ENCODE measurements around the gene STRBP.
"Not testable (repeated sequence)": the region's sequence is repeated elsewhere in the genome, so short reads cannot be mapped to it uniquely, and the experiment has no call there.

Gene STRBP

GRCh38 chr9:123282362-123283047 lies 14.1 kb upstream of the STRBP start:
- no peak for DNase-seq

- no peak for DNase-seq
These were observed 13.4 kb upstream of the STRBP start for GRCh38 chr9:123281659-123282350.

DNA sequence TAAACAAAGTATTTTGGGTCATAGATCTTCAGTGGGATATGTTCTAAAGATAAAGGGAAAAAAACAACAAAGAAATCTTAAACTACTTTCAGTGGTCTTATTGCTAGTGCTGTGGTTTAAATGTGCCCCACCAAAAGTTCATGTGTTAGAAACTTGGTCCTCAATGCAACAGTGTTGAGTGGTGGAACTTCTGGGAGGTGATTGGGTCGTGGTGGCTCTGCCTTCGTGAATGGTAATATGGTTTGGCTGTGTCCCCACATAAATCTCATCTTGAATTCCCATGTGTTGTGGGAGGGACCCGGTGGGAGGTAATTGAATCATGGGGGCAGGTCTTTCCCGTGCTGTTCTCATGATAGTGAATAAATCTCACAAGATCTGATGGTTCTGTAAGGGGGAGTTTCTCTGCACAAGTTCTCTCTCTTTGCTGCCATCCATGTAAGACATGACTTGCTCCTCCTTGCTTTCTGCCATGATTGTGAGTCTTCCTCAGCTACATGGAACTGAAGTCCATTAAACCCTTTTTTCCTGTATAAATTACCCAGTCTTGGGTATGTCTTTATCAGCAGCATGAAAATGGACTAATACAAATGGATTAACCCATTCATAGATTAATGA lies 10.6 kb upstream of the STRBP start:
- not testable (repeated sequence) for DNase-seq

- no peak for DNase-seq
These were observed 10.0 kb upstream of the STRBP start for GRCh38 chr9:123278361-123278760.

GRCh38 chr9:123276551-123276950 lies 8.2 kb upstream of the STRBP start:
- no peak for DNase-seq

GRCh38 chr9:123271133-123271532 lies 2.7 kb upstream of the STRBP start:
- DNase-seq: not testable (repeated sequence)

DNA sequence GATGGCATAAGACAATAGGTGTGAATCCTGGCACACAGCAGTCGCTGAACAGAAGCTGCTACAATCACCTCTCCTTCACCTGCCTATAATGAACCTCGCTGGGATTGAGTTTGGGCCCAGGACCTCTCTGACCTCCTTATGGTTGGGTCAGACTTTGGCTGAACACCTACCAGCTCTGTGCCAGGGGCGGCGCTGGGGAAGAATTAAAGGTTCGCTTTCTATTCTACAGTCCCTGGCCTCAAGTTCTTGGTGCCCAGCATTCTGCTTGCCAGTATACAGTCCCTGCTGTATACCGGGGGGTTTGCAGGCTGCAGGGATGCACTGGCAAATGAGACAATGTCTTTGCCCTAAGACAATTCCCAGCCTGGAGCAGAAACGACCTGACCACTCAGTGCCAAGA lies 895 bp upstream of the STRBP start:
- no peak for DNase-seq

DNA sequence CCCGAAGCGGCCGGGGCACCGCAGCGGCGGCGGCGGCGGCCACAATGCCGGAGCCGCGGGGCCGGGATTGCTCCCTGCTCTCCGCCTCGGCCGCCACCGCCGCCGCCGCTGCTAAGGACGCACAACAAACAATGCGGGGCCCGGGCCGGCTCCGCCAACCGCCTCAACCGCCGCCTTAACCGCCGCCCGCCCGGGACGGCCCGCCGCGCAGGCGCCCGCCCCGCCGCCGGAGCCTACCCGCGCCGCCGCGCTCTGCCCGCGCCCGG lies 254 bp downstream of the STRBP start:
- DNase-seq: no peak

GRCh38 chr9:123267481-123268198 lies 746 bp downstream of the STRBP start:
- DNase-seq: no peak

DNA sequence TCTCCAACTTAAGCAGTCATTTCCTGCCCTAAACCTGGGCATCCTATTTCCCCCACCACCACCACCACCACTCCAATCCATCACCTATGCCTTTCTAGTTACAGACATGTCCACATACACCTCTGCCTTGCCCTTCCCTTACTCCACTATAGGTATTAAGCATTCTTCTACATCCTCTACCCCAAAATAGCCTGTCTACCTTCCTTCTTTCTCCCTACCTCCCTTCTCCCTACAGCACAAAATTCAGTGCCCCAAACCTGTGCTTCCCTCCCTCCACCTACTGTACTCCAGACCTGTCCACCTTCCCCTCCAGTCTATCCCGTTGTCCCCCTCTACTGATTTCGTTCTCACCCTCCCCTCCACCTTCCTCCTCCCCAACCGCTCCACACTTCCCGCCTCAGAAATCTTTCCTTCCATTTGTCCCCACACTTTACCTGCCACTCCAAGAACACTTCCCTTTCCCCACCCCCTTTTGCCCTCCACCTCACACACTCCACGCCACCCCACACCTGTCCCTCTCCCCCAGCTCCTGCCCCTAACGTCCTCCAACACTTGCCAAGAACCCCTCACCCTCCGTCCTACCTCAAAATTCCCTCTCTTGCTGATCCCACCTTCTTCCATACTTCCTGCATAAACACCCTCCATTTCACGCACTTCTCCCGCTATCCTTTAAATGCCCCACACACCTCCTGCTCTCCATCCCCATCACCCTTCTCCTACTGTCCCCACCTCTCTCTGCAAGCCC lies 1.6 kb downstream of the STRBP start:
- DNase-seq: no peak

DNA sequence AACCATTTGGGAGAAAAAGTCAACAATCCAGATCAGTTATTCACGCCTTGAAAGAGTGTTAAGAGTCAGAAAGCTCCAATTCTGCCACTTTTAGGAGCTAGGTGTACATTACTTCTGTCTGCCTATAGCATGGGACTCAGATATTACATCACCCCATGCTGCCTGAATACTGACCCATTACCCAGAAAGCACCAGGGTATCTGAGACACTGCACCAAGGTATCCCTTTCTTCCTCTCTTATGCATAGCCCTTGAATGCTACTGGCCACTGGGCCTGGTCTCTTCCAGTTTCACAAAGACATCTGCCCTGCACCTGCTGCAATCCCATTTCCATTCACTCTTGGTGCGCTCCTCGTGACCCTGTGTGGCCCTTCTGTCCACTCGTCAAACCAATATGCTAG lies 2.6 kb downstream of the STRBP start:
- no peak for DNase-seq

DNA sequence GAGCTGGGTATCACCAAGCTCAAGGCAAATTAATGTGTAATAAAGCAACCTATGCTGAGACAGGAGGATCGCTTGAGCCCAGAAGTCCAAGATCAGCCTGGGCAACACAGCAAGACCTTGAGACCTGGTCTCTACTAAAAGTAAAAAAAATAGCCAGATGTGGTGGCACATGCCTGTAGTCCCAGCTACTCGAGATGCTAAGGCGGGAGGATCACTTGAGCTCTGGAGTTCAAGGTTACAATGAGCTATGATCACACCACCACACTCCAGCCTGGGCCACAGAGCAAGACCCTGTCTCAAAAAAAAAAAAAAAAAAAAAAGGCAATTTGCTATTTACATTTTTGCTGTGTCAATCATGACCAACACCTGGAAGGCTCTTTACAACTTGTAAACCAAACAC lies 5.2 kb downstream of the STRBP start:
- DNase-seq: no peak

- no peak for DNase-seq
These were observed 6.0 kb downstream of the STRBP start for GRCh38 chr9:123262338-123262737.

- no peak for DNase-seq
These were observed 7.2 kb downstream of the STRBP start for GRCh38 chr9:123261006-123261677.

DNA sequence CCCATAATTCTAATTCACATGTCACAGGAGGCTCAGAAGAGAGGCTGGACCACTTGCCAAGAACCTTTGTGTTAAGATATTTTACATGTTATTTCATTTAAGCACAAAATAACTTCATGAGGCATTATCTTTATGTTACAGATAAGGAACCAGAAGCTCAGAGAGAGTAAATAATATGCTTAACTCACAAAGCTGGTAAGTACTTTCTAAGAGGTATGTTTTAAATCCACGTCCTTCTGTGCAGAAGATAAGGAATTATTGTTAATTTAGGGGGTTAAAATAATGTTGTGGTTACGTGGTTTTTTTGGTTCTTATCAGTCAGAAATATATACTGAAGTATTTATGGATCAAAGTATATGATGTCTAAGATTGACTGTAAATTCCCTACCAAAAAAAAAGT lies 8.0 kb downstream of the STRBP start:
- no peak for DNase-seq

DNA sequence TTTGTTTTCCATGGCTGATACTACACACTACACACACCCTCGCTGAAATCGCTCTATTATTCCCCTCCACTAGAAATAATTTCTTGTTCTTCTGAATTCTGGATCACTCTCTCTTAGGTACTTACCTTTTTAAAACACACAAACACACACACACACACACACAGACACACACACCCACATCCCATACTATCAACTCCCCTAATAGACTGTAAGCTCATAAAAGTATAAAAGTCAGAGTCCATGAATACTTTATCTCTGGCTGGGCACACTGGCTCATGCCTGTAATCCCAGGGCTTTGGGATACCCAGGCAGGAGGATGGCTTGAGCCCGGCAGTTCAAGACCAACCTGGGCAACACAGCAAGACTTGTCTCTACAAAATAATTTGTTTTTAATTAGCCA lies 11.1 kb downstream of the STRBP start:
- no peak for DNase-seq

DNA sequence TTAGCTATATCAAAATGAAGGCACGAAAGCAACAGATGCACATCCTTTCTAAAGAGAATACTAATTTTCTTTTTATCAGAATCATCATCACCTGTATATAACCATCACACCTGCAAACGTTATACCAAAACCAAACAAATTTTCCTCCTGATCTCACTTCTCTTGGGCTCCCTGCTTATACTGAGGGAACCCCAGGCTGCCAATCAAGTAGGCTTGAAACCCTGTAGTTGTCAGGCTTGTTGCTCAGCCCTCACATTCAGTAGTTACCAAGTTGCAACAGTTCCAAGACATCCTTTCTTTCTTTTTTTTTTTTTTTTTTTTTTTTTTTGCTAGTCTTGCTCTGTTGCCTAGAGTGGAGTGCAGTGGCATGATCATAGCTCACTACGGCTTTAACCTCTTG lies 12.7 kb downstream of the STRBP start:
- DNase-seq: no peak

DNA sequence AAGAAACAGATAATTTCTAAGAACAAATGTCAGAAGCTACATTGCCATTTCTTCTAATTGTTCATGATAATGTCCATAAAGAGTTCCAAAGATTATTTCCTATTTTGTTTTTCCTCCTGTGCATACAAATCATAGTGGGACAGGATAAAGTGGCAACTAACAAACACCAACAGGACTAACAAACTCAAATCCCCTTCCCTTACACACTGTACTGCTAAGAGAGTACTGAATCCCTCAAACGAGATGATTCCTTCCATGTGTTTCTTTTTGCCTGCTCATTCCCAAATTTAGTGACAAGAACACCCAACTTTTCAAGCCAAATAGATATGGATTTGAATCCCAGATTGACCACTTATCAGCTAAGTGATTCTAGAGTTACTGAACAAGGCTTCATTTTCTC lies 15.2 kb downstream of the STRBP start:
- DNase-seq: no peak

DNA sequence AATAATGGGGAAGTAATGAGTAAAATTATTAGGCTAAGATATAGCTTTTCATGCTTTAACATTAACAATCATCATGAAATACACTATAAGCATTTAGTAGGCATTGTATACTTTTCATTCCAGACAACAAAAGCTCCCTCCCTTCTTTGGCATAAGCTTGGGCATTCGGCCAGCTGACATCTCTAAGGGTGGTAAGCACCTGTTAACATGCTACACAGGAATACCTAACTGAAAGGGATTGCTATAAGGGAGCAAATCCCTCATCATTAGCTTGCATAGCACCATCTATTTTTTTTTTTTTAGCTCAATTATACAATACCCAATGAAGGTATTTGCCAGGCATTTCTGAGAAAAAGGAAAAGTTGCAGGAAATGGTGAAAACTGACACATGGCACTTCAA lies 16.6 kb downstream of the STRBP start:
- no peak for DNase-seq

- no peak for DNase-seq
These were observed 17.1 kb downstream of the STRBP start for GRCh38 chr9:123251324-123251723.

DNA sequence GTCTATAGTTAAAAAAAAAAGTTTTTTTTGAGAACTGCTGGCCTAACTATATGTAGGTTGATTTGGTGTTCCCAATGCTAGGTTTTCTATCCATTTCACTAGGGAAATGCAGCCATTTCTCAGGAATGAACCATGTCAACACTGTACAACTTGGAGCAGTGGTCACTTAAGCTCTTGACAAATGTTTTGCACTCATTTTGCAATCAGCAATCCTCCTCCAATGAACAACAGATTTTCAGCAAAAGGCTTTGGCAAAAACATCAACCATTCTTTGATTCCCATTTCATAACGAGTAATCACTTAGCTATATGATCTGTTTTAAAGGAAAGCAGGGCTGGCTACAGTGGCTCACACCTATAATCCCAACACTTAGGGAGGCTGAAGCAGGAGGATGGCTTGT lies 17.9 kb downstream of the STRBP start:
- DNase-seq: no peak

DNA sequence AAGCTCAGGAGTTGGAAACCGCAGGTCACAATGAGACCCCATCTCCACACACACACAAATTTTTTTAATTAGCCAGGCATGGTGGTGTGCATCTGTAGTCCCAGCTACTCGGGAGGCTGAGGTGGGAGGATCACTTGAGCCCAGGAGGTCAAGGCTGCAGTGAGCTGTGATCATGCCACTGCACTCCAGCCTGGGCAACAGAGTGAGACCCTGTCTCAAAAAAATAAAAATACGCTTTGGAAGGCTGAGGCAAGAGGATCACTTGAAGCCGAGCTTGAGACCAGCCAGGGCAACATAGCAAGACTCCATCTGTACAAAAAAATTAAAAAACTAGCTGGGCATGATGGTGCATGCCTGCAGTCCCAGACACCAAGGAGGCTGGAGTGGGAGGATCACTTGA lies 19.2 kb downstream of the STRBP start:
- not testable (repeated sequence) for DNase-seq

DNA sequence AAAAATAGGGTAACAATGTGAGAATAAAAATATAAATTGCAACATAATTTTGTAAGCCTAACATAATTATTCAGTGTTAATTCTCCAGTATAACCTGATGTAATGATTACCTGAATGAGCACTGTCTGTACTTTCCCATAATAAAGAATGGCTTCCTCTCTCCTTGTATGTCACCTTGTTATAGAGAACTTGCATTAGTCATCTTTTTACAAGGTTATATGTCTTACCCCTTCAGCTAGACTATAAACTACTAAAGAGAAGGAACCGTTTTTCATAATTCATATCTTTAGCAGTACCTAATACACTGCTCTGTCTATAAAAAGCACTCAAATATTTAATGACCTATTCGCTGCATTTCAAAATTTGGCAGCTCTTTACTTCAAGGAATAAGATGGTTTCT lies 19.8 kb downstream of the STRBP start:
- DNase-seq: no peak

Data from NCI-H2227 treated with DMSO at 0.1 percent for 48 hours (cell line).